Measurements from ENCODE around the gene BICDL2.
"Not testable (repeated sequence)": the region's sequence is repeated elsewhere in the genome, so short reads cannot be mapped to it uniquely, and the experiment has no call there.

Gene BICDL2

DNA sequence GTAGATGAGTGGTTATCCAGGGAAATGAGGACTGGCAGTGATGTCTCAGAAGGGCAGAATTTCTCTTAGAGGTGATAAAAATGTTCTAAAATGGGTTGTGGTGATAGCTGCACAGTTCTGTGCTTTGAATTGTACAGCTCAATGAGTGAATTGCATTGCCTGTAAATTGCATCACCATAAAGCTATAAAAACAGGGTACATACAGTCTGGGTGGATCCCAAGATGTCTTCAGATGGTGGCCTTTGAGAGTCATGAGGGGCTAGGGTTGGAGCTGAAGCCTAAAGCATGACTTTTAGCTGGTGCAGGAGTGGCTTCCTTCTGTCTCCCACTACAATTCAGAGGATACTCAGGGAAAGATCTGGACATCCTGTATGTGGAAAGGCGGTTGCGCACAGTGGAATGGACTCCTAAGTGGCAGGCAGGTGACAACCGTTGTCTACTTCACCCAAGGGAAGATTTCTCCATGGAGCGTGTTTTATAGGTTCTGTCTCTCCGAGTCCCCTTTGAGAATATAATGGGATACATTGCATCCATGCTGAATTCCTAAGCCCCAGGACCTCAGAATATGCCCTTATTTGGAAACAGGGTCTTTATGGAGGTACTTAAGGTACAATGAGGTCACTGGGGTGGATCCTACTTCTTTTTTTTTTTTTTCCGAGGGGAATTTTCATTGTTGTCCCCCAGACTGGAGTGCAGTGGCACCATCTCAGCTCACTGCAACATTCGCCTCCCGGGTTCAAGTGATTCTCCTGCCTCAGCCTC lies 27.1 kb upstream of the BICDL2 start:
- no peak for DNase-seq

DNA sequence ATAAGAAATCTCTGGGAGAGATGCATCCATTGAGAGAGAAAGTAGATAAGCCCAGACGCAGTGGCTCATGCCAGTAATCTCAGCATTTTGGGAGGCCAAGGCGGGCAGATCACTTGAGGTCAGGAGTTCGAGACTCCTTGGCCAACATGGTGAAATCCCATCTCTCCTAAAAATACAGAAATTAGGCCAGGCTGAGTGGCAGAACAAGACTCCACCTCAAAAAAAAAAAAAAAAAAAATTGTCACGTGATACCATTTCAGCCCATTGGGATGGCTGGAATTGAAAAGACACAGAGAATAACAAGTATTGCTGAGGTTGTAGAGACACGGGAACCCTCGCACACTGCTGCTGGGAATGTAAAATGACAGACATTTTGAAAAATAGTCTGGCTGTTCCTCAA lies 25.8 kb upstream of the BICDL2 start:
- DNase-seq: no peak

DNA sequence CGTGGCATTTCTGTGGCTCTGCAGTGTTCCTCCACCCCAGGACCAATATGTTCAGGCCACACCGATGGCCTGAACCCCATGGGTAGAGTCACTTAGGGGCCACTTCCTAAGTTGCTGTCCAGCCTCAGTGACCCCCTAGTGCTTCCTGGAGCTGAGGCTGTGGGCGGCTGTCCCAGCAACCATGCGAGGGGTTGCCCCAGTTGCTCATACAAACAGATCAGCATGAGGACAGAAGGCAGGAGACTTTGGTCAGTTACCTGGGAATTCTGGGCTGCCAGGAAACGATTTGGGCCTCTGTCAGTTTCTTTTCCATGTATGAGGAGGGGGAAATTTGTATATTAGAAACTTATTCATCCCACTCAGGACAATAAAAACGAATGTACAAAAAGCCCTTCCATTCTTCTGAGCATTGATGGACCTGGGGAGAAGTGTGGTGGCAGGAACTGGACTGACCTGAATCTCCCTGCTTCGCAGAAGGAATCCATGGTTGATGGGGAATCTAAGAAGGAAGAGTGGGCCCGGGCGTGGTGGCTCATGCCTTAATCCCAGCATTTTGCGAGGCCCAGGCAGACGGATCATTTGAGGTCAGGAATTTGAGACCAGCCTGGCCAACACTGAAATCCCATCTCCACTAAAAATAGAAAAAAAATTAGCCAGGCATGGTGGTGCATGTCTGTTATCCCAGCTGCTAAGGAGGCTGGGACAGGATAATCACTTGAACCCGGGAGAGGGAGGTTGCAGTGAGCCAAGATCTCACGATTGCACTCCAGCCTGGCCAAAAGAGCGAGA lies 23.8 kb upstream of the BICDL2 start:
- no peak for DNase-seq

DNA sequence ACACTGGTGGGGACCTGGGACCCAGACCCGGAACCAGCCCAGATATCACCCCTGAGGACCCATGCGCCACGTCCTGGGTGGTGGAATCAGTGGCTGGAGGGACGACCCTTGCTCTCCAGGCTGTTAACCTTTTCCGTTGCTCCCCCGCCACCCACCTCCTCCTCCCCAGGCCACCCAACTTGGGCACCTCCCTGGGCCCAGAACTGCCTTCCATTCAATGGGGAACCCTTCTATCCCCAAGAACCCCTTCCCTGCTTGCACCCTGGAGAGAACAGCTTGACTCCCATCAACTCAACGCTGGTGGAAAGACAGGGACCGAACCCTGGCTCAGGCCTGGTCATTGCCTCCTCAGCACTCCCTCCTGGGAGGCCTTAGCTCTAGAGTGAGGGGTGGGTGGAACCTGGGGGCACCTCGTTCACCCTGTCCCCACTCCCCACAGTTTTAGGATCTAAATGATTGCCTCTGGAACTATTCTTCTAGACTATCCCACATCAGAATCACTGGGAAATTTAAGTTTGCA lies 23.0 kb upstream of the BICDL2 start:
- DNase-seq: no peak

DNA sequence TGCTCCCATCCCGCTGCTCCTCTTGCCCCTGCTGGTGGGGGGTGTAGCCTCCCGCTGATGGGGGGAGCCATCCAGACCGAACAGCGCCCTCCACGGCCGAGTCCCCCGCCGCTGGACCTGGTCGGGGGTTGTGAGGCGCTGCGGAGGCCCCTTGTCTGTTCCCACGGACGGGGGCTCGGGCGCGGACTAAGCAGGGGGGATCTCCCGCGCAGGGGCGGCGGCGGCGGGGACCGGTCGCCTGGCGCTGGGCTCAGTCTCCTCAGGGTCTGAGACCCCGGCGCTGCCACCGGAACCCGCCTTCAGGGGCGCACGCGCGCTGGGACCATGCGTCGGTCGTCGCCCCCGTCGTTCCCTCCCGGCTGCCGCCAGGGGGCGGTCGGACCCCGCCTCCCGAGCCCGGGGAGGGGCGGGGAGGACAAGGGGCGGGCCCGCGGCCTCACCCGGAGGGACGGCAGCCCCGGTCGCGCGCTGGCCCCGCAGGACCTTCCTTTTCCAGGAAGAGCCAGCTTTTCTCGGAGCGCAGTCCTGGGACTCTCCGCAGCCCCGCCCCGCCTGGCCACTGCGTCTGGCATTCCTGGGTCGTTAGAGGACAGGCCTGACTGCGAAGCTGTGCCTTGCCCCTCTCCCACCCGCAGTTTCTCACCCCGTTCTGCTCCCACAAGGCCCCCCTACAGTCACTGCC lies 22.4 kb upstream of the BICDL2 start:
- peak; percentile 56 for DNase-seq

DNA sequence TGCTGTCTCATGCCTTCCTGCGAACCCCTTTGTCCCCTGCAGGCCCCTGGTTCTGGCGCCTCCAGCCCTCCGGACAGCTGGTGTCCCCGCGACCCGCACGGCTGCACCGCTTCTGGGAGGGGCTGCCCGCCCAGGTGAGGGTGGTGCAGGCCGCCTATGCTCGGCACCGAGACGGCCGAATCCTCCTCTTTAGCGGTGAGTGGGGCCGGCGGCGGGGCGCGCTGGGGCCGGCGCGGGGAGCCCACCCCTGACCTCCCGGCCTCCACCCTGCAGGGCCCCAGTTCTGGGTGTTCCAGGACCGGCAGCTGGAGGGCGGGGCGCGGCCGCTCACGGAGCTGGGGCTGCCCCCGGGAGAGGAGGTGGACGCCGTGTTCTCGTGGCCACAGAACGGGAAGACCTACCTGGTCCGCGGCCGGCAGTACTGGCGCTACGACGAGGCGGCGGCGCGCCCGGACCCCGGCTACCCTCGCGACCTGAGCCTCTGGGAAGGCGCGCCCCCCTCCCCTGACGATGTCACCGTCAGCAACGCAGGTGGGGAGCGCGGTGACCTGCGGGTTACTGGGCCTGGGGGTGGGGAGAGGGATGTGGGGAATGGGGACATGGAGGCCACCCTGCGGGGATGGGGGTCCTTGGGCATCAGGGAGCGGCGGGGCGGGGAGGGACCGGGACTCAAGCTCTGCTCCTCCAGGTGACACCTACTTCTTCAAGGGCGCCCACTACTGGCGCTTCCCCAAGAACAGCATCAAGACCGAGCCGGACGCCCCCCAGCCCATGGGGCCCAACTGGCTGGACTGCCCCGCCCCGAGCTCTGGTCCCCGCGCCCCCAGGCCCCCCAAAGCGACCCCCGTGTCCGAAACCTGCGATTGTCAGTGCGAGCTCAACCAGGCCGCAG lies 21.6 kb upstream of the BICDL2 start:
- no peak for DNase-seq

DNA sequence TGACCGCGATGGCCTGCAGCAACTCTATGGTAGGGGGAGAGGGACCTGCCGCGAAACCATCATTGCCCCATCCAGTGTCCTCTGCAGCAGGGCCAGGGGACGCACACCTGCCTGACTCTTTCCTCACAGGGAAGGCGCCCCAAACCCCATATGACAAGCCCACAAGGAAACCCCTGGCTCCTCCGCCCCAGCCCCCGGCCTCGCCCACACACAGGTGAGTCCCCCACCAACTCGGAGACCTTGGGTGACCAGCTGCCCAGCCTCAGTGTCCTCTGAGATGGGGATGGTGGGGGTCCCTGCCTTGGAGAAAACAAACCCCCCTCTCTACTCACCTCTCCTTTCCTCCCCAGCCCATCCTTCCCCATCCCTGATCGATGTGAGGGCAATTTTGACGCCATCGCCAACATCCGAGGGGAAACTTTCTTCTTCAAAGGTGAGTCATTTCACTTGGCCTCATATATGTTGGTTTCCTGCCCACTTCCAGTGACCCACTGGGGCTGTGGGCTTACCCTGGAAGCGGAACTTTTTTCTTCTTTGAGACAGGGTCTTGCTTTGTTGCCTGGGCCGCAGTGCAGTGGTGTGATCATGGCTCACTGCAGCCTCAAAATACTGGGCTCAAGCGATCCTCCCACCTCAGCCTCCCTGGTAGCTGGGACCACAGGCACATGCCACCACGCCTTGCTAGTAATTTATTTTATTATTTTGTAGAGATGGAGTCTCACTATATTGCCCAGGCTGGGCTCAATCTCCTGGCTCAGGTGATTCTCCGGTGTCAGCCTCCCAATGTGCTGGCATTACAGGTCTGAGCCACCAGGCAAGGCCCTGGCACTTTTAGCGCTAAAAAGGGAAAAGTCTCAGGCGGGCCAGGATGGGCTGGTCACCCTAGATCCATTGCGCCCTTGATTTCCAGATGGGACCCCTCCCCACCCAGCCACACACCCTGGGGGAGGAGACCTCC lies 20.7 kb upstream of the BICDL2 start:
- DNase-seq: no peak

DNA sequence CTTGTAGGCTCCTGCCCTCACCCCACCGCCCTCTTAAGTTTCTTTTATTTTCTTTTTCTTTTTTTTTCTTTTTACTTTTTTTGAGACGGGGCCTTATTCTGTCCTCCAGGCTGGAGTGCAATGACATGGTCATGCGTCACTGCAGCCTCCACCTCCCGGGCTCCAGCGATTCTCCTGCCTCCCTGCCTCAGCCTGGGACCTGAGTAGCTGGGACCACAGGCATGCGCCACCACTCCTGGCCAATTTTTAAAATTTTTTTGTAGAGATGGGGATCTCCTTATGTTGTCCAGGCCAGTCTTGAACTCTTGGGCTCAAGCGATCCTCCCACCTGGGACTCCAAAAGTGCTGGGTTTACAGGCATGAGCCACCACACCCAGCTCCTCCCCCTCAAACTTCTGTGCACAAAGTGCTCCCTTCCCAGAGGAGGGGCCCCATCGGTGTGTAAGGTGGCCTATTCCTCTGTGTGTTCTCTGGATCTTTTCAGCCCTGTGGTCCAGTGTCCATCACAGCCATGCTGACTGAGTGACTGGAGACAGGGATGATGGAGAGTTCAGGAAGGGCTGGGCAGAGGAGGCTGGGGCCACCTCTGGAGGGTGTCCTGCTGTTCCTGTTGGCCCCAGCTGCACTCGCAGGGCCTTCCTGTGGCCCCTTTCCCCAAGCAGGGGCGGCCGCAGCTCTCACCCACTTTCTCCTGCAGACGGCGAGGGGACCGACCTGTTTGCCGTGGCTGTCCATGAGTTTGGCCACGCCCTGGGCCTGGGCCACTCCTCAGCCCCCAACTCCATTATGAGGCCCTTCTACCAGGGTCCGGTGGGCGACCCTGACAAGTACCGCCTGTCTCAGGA lies 19.8 kb upstream of the BICDL2 start:
- DNase-seq: no peak

DNA sequence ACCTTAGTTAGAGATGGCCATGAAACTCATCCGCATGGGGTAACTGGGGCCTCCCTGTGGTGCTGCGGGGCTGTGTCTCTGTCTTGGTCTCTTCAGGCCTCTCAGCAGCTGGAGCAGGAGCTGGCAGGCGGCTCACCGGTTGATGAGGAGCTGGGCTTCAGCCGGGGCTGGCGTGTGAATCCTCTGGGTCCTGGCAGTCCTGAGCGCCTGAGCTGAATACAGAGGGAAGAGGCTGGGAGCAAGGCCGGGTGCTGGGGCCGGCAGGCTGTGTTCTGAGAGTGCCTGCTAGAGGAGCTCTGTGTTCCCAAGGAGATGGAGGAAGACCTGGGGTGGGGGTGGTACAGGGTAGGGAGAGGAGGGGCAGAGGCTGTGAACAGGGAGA lies 19.0 kb upstream of the BICDL2 start:
- not testable (repeated sequence) for DNase-seq

DNA sequence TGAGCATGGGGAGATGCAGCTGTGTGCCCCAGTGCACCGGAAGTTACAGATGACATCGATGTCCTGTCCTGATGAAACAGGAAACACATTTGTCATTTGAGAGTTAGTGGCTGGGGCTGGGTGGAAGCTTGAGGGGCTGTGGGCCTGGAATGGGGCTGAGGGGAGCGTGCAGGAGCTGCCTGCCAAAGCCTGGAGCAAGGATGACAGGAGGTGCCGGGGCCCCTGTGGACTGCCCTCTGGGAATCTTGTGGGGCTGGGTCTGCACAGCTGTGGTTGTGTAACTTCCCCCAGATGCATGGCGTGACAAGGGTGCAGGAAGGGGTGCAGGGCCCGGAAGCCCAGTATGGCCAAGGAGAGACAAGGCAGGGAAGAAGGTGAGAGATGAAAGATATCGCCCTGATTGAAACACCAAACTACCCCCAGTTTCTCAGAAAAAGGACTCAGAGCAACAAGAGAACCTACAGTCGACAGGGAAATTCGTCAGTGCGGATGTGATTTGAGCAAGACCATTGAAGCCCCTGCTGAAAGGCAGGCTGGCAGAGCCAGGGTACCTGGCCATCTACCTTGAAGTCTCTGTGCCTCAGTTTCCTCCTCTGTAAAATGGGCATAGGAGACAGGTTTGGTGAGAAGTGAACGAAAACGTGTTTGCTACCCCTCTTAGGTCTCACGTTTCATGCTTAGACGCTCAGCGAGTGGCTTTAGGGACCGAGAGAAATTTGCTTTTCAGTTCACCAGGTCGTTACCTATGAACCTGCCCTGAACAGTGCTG lies 18.4 kb upstream of the BICDL2 start:
- DNase-seq: no peak

DNA sequence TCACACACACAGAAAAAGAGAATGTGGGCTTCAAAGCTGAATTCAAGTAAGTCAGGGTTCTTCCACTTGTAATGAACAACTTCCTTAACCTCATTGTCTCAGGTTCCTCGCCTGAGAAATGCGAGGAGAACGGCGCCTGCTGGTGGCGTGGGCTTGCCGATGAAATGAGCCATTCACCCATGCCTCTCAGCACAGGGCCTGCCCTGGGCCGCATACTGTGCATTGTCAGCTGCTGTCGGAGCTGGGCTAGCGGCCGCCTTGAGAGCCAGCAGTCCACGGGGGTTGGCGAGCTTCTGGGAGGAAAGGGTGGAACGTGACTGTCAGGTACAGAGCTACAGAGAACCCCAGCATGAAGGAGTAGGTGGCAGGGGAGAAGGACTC lies 16.6 kb upstream of the BICDL2 start:
- not testable (repeated sequence) for DNase-seq

DNA sequence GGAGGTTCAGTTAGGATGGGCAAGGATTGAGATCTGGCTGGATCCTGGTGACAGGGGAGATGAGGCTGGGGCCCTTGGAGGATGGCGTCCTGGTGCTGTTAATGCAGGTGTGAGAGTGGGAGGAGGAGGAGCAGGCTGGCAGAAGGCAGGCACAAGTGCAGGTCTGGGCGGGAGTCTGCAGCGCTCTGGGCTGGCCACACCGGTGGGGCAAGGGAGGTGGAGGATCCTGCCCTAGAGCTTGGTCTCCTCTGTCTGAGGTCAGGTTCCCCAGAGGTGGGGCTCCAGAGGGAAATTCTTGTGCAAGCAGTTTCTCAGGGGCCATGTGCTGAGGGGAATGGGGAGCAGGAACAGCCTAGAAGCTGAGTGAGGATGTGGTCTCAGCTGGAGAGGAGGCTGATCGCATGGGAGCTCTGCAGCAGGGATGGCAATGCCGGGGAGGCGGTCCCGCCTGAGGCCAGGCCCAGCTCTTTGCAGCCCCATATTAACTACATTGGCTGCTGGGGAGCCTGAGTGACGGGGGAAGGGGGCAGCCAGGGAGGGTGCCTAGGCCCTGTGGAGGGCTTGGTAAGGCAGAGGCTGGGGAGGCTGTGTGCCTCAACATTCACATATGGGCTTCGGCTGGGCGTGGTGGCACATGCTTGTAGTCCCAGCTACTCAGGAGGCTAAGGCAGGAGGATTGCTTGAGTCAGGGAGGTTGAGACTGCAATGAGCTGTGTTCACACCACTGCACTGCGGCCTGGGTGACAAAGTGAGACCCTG lies 16.0 kb upstream of the BICDL2 start:
- not testable (repeated sequence) for DNase-seq

DNA sequence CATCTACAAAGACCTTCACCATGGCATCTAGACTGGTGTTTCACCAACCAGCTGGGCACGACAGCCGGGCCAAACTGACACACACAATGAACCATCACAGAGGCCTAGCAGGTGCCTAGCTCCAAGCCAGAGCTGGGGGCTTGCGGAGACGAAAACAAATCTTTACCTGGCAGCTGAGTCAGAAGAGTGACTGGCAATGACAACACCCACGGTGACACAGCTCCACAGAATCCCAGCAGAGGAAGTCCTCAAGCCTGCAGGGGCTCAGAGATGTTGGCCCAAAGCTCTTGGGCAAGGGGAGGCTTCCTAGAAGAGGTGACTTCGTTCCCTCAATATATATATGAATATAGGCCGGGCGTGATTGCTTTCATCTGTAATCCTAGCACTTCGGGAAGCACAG lies 14.8 kb upstream of the BICDL2 start:
- no peak for DNase-seq

DNA sequence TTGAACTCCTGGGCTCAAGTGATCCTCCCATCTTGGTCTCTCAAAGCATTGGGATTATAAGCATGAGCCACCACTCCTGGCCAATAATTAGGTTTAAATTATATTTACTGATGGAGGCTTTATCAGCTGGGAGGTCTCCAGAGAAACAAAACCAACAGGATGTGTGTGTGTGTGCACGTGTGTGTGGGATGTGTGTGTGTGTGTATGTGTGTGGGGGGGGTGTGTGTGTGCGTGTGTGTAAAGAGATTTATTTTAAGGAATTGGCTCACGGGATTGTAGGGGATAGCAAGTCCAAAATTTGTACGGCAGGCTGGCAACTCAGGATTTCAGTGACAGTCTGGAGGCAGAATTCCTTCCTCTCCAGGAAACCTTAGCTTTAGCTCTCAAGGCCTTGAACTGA lies 14.3 kb upstream of the BICDL2 start:
- DNase-seq: no peak

DNA sequence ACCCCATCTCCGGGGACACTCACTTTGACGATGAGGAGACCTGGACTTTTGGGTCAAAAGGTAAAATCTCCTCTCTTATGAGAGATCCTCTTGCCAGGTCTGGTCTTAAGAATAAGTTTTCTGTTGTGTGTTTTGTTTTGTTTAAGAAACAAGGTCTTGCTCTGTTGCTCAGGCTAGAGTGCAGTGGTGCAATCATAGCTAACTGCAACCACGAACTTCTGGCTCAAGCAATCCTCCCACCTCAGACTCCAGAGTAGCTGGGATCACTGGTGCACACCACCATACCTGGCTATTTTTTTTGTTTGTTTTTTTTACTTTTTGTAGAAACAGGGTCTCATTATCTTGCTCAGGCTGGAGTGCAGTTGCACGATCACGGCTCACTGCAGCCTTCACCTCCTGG lies 13.7 kb upstream of the BICDL2 start:
- no peak for DNase-seq

DNA sequence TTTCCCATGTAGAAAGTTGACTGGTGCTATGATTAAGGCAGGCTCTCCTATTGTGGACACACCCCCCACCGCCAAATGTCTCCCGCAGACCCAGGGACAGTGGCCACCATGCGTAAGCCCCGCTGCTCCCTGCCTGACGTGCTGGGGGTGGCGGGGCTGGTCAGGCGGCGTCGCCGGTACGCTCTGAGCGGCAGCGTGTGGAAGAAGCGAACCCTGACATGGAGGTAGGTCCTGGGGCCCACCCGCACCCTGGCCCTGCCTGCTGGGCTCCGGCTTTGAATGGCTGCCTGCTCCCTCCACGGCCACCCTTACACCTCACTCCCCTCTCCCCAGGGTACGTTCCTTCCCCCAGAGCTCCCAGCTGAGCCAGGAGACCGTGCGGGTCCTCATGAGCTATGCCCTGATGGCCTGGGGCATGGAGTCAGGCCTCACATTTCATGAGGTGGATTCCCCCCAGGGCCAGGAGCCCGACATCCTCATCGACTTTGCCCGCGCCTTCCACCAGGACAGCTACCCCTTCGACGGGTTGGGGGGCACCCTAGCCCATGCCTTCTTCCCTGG lies 13.3 kb upstream of the BICDL2 start:
- DNase-seq: no peak

DNA sequence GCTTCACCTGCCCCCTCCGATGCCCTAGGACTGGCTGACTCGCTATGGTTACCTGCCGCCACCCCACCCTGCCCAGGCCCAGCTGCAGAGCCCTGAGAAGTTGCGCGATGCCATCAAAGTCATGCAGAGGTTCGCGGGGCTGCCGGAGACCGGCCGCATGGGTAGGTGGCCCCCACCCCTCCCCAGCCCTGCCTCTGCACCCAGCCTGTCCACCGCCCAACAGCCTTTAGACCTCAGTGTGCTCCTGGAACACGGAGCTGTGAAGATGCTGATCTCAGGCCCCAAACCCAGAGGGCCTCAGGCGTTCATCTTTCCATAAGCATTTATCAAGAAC lies 10.6 kb upstream of the BICDL2 start:
- no peak for DNase-seq

DNA sequence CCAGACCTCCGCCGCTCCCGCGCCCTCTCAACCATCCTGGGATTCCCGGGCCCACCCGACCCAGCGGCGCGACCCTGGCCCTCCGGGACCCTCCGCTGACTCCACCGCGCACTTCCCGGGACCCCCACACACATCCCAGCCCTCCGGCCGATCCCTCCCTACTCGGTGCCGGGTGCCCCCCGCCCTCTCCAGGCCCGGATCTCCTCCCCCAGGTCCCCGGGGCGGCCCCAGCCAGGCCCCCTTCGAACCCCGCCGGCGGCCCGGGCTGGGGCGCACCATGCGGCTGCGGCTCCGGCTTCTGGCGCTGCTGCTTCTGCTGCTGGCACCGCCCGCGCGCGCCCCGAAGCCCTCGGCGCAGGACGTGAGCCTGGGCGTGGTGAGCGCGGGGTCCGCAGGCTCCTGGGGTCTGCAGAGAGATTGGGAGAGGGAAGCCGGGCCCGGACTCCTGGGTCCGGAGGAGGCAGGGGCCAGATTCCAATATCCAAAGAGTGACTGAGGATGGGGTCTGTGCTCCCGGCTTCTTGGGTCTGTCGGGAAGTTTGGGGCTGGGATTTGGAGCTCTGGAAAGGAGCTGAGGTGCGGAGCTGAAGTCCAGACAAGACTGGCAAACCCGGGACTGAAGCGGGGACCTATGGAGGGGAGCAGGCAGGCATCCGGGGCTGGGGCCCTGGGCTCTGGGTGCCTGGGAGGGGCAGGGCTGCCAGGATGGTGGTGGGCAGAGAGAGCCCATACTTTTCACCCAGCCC lies 10.1 kb upstream of the BICDL2 start:
- no peak for DNase-seq

Measured in NCI-H1092 (cell line).